ENCODE data around the gene BATF3. TPM values are rescaled to one million over a fixed set of nuclear protein-coding genes. Genes with fewer than 3 reads are reported as not detected.

BATF3 gene
- total and polyA plus RNA-seq, 10 donors = 10.8 to 34.0 (median 14.0) TPM

GRCh38 chr1:212687811-212688210 lies 11.8 kb downstream of the BATF3 start:
- 90 to 95% (median 94%) methylated on average over 2 of the region's 2 CpGs for WGBS, 5 donors
- Histone ChIP-seq H3K27me3 (replicated peaks in 1 of 7) (peaks cover 0 to 9% (median 0%) of the 10 kb centered on the region in 7 donors), H3K27ac (peak overlapping the region in 2 of 8 donors; percentile 27 to 67), H3K9me3 (no peaks in the 10 kb centered on the region), H3K36me3 (peaks cover 0 to 13% (median 2%) of the 10 kb centered on the region in 6 donors), H3K4me1 (peaks cover 0 to 46% (median 17%) of the 10 kb centered on the region in 6 donors), H3K4me3 (no peak overlapping the region)
- TF ChIP-seq CTCF (IDR thresholded peaks at IDR 0.05 in 8 of 11, conservative IDR thresholded peaks at IDR 0.05 in 3 of 11) (no peak), POLR2A (IDR thresholded peaks at IDR 0.05) (no peak)
- intact Hi-C loops (cut with DNase I; ENCODE audit: low total_unique reads) = no loop called here
- DNase-seq = no peak

- H3K27ac ChIP-seq = no peak overlapping the region
- WGBS, 5 donors = 94 to 100% (median 97%) methylated on average over 10 to 11 of the region's 11 CpGs
- peaks cover 0 to 56% (median 22%) of the 10 kb centered on the region in 6 donors for H3K4me1 ChIP-seq
- no peak overlapping the region for H3K4me3 ChIP-seq
- intact Hi-C loops (cut with DNase I; ENCODE audit: low total_unique reads) = no loop called here
- DNase-seq = no peak
- TF ChIP-seq POLR2AphosphoS5 (IDR thresholded peaks at IDR 0.05) (no peak), CTCF (IDR thresholded peaks at IDR 0.05 in 8 of 11, conservative IDR thresholded peaks at IDR 0.05 in 3 of 11) (no peak)
- peaks cover 0 to 7% (median 2%) of the 10 kb centered on the region in 6 donors for H3K36me3 ChIP-seq
- H3K27me3 ChIP-seq (replicated peaks in 1 of 7) = peaks cover 0 to 3% (median 0%) of the 10 kb centered on the region in 7 donors
- H3K9me3 ChIP-seq = no peaks in the 10 kb centered on the region
Observed at GRCh38 chr1:212686591-212686990, 13.0 kb downstream of the BATF3 start.

- no peaks in the 10 kb centered on the region for H3K27me3 ChIP-seq (replicated peaks in 1 of 7)
- peaks cover 0 to 7% (median 2%) of the 10 kb centered on the region in 6 donors for H3K36me3 ChIP-seq
- H3K4me3 ChIP-seq = no peak overlapping the region
- intact Hi-C loops (cut with DNase I; ENCODE audit: low total_unique reads) = no loop called here
- no peak for DNase-seq
- H3K27ac ChIP-seq = no peak overlapping the region
- TF ChIP-seq POLR2AphosphoS5 (IDR thresholded peaks at IDR 0.05) (no peak), POLR2A (IDR thresholded peaks at IDR 0.05) (no peak), CTCF (IDR thresholded peaks at IDR 0.05 in 8 of 11, conservative IDR thresholded peaks at IDR 0.05 in 3 of 11) (no peak)
- 64 to 80% (median 67%) methylated on average over 3 of the region's 3 CpGs for WGBS, 5 donors
- no peaks in the 10 kb centered on the region for H3K9me3 ChIP-seq
- H3K4me1 ChIP-seq = peaks cover 0 to 60% (median 22%) of the 10 kb centered on the region in 6 donors
Observed at GRCh38 chr1:212686069-212686468, 13.6 kb downstream of the BATF3 start.

- Histone ChIP-seq H3K36me3 (peaks cover 0 to 7% (median 2%) of the 10 kb centered on the region in 6 donors), H3K27me3 (replicated peaks in 1 of 7) (no peaks in the 10 kb centered on the region), H3K9me3 (no peaks in the 10 kb centered on the region), H3K27ac (peak overlapping the region in 1 of 8 donors; percentile 9), H3K4me1 (peaks cover 0 to 60% (median 22%) of the 10 kb centered on the region in 6 donors), H3K4me3 (no peak overlapping the region)
- DNase-seq = no peak
- no peak for TF ChIP-seq POLR2AphosphoS5 (IDR thresholded peaks at IDR 0.05)
- TF ChIP-seq CTCF (IDR thresholded peaks at IDR 0.05 in 8 of 11, conservative IDR thresholded peaks at IDR 0.05 in 3 of 11) = no peak
- TF ChIP-seq POLR2A (IDR thresholded peaks at IDR 0.05) = no peak
- intact Hi-C loops (cut with DNase I; ENCODE audit: low total_unique reads) = no loop called here
- 42 to 68% (median 64%) methylated on average over 2 of the region's 2 CpGs for WGBS, 5 donors
Observed at GRCh38 chr1:212685429-212685828, 14.2 kb downstream of the BATF3 start.

All from spleen (tissue), 11 donors.